Measurements from ENCODE around the gene DNPEP.

- TF ChIP-seq, protein P1, sequence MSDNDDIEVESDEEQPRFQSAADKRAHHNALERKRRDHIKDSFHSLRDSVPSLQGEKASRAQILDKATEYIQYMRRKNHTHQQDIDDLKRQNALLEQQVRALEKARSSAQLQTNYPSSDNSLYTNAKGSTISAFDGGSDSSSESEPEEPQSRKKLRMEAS (IDR thresholded peaks at IDR 0.05) = no peak
- TF ChIP-seq CTCF (IDR thresholded peaks at IDR 0.05; ENCODE audit: control extremely low read depth in 1 of 3, insufficient read depth in 1 of 3, low read depth in 1 of 3, low read length in 3 of 3) (no peak), POLR2A (IDR thresholded peaks at IDR 0.05; ENCODE audit: control extremely low read depth in 1 of 2, low read depth in 2 of 2, low read length in 2 of 2) (no peak), POLR2AphosphoS5 (IDR thresholded peaks at IDR 0.05; ENCODE audit: low read depth, low read length) (no peak), EGR1 (IDR thresholded peaks at IDR 0.05; ENCODE audit: borderline replicate concordance, low read depth, low read length) (no peak), ATF2 (IDR thresholded peaks at IDR 0.05; ENCODE audit: low read length) (no peak), KDM1A (IDR thresholded peaks at IDR 0.05; ENCODE audit: borderline replicate concordance, low read length) (no peak), ZNF274 (IDR thresholded peaks at IDR 0.05; ENCODE audit: borderline replicate concordance, extremely low read depth, low read length) (no peak), KDM5A (IDR thresholded peaks at IDR 0.05; ENCODE audit: low read length) (no peak), GABPA (IDR thresholded peaks at IDR 0.05; ENCODE audit: borderline replicate concordance, insufficient read depth, low read length) (no peak)
These were observed 34.6 kb downstream of the DNPEP start for GRCh38 chr2:219353129-219353528.

Data from H1 (cell line).